Measurements from ENCODE around the gene SH3RF3.
A peak's percentile ranks its signal among the peaks of the same experiment; 100 is the strongest.
"Not testable (repeated sequence)": the region's sequence is repeated elsewhere in the genome, so short reads cannot be mapped to it uniquely, and the experiment has no call there.

Gene SH3RF3

GRCh38 chr2:109531896-109532727 lies 403.1 kb downstream of the SH3RF3 start:
- no peak for DNase-seq (ENCODE audit: low read depth)
- TF ChIP-seq, protein P1, sequence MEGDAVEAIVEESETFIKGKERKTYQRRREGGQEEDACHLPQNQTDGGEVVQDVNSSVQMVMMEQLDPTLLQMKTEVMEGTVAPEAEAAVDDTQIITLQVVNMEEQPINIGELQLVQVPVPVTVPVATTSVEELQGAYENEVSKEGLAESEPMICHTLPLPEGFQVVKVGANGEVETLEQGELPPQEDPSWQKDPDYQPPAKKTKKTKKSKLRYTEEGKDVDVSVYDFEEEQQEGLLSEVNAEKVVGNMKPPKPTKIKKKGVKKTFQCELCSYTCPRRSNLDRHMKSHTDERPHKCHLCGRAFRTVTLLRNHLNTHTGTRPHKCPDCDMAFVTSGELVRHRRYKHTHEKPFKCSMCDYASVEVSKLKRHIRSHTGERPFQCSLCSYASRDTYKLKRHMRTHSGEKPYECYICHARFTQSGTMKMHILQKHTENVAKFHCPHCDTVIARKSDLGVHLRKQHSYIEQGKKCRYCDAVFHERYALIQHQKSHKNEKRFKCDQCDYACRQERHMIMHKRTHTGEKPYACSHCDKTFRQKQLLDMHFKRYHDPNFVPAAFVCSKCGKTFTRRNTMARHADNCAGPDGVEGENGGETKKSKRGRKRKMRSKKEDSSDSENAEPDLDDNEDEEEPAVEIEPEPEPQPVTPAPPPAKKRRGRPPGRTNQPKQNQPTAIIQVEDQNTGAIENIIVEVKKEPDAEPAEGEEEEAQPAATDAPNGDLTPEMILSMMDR (conservative IDR thresholded peaks at IDR 0.05; ENCODE audit: low read depth, low read length) = no peak
- no peak overlapping the region for H3K4me3 ChIP-seq (ENCODE audit: low read depth, low read length)

- DNase-seq (ENCODE audit: low read depth) = no peak
- no peak overlapping the region for H3K4me3 ChIP-seq (ENCODE audit: low read depth, low read length)
- TF ChIP-seq, protein P1 (conservative IDR thresholded peaks at IDR 0.05; ENCODE audit: low read depth, low read length) = no peak
Observed at GRCh38 chr2:109532728-109533076, 403.7 kb downstream of the SH3RF3 start.

DNA sequence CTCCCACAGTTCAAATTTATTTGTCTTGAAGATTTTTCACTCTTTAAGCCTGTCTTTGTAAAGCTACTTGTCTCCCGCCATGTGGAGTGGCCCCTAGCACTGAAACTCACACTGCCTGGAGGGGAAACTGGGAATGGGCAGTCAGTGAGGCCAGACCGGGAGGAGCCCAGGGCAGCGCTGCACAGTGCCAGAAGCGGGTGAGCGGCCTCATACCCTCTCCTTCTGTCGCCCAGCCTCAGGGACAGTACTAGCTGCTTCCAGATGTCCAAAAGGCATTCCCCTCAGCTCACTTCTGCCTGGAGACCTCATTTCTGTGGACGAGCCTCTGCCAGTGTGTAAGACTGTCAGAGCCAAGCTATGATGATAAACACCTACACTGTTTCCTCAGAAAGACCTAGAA lies 404.8 kb downstream of the SH3RF3 start:
- no peak overlapping the region for H3K4me3 ChIP-seq (ENCODE audit: low read depth, low read length)
- TF ChIP-seq, protein P1 (conservative IDR thresholded peaks at IDR 0.05; ENCODE audit: low read depth, low read length) = no peak
- no peak for DNase-seq (ENCODE audit: low read depth)

GRCh38 chr2:109535217-109535946 lies 406.4 kb downstream of the SH3RF3 start:
- peak; percentile 20 for DNase-seq (ENCODE audit: low read depth)
- TF ChIP-seq, protein P1 (conservative IDR thresholded peaks at IDR 0.05; ENCODE audit: low read depth, low read length) = no peak
- no peak overlapping the region for H3K4me3 ChIP-seq (ENCODE audit: low read depth, low read length)

DNA sequence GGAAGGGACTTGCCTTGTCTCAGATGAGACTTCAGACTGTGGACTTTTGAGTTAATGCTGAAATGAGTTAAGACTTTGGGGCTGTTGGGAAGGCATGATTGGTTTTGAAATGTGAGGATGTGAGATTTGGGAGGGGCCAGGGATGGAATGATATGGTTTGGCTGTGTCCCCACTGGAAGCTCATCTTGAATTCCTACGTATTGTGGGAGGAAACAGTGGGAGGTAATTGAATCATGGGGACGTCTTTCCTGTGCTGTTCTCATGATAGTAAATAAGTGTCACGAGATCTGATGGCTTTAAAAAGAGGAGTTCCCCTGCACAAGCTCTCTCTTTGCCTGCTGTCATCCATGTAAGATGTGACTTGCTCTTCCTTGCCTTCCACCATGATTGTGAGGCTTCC lies 407.6 kb downstream of the SH3RF3 start:
- peak; percentile 75 for DNase-seq (ENCODE audit: low read depth)
- H3K4me3 ChIP-seq (ENCODE audit: low read depth, low read length) = not testable (repeated sequence)

DNA sequence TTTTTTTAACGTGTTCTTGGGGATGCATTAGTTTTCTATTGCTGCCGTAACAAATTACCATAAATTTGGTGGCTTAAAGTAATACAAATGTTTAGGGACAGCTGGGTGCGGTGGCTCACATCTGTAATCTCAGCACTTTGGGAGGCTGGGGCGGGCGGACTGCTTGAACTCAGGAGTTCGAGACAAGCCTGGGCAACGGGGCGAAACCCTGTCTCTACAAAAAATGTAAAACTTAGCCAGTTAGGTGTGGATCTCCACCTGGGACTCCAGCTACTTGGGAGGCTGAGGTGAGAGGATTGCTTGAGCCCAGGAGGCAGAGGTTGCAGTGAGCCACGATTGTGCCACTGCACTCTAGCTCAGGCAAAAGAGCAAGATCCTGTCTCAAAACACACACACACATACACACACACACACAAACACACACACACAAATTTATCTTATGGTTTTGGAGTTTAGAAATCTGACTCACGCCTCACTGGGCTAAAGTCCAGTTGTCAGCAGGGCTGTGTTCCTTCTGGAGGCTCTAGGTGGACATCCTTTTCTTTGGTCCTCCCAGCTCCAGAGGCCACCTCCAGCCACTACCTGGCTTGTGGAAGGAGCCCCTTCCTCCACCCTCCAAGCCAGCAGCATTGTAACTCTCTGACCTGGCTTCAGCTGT lies 408.7 kb downstream of the SH3RF3 start:
- TF ChIP-seq, protein P1 (conservative IDR thresholded peaks at IDR 0.05; ENCODE audit: low read depth, low read length) = no peak
- DNase-seq (ENCODE audit: low read depth) = peak; percentile 69
- no peak overlapping the region for H3K4me3 ChIP-seq (ENCODE audit: low read depth, low read length)

GRCh38 chr2:109538546-109538945 lies 409.5 kb downstream of the SH3RF3 start:
- DNase-seq (ENCODE audit: low read depth) = no peak
- H3K4me3 ChIP-seq (ENCODE audit: low read depth, low read length) = no peak overlapping the region
- TF ChIP-seq, protein P1 (conservative IDR thresholded peaks at IDR 0.05; ENCODE audit: low read depth, low read length) = no peak
